ENCODE measurements around the gene ALMS1. TPM values are rescaled to one million over a fixed set of nuclear protein-coding genes. Genes with fewer than 3 reads are reported as not detected.

ALMS1 gene
- polyA plus RNA-seq, 3 donors from 2014 or later: 1.5 to 6.4 (median 3.0) TPM

- H3K36me3 Mint-ChIP-seq: no peaks in the 10 kb centered on the region
Observed at GRCh38 chr2:73654175-73654574, 268.5 kb downstream of the ALMS1 start.

More at GRCh38 chr2:73654175-73654574, 268.5 kb downstream of the ALMS1 start:
- H3K27ac Mint-ChIP-seq: no peak overlapping the region
- no peak overlapping the region for H3K4me3 Mint-ChIP-seq
- H3K9me3 Mint-ChIP-seq: peaks cover 0 to under 1% (median 0%) of the 10 kb centered on the region in 6 donors
- no peak for DNase-seq
- H3K27me3 Mint-ChIP-seq (ENCODE audit: low read depth in 3 of 3): peaks cover 0 to 14% (median 4%) of the 10 kb centered on the region in 3 donors
- no peaks in the 10 kb centered on the region for H3K4me1 Mint-ChIP-seq

Other genes starting within 250 kb of the ALMS1 start
- not detected for gene NOTO, start 183.3 kb upstream of the ALMS1 start, polyA plus RNA-seq
- 10 to 100 TPM in 2 of 3 donors, 1 to 10 TPM in 1; 7.0 to 19.1 (median 10.2) TPM for gene SMYD5, start 171.6 kb upstream of the ALMS1 start, polyA plus RNA-seq
- gene PRADC1, start 152.6 kb upstream of the ALMS1 start, polyA plus RNA-seq: 10 to 100 TPM; 34.1 to 70.2 (median 62.6) TPM
- gene CCT7, start 151.5 kb upstream of the ALMS1 start, polyA plus RNA-seq: 100 to 1,000 TPM; 240 to 379 (median 277) TPM
- gene FBXO41, start 101.4 kb upstream of the ALMS1 start, polyA plus RNA-seq: 1 to 10 TPM in 1 of 3 donors, under 1 TPM in 1, not detected in 1; 0.40 to 1.2 TPM
- gene EGR4, start 92.3 kb upstream of the ALMS1 start, polyA plus RNA-seq: not detected

All from immature natural killer cell (primary cell).